Vagina (tissue), 2 donors: ENCODE measurements around the gene ALKBH1. TPM values are rescaled to one million over a fixed set of nuclear protein-coding genes. Genes with fewer than 3 reads are reported as not detected.
A peak's percentile ranks its signal among the peaks of the same experiment; 100 is the strongest.
"Not testable (repeated sequence)": the region's sequence is repeated elsewhere in the genome, so short reads cannot be mapped to it uniquely, and the experiment has no call there.

Experiments used
- DNase-seq, 2 donors: peaks; one replicate each; pipeline ENCODE4 v3.0.0-alpha.2; 2017; ENCODE audit errors: extremely low spot score in 2 of 2
- H3K27ac ChIP-seq: fragments of 200-600 bp; sonication (generic); one replicate; pipeline ENCODE4 v1.5.1; 2019
- H3K27me3 ChIP-seq: fragments of 200-600 bp; sonication (generic); one replicate; pipeline ENCODE4 v1.5.1; 2019
- H3K36me3 ChIP-seq, 2 donors: fragments of 200-600 bp; sonication (generic); one replicate each; pipeline ENCODE4 v1.5.1; 2017 to 2019
- H3K4me1 ChIP-seq: fragments of 200-600 bp; sonication (generic); one replicate; pipeline ENCODE4 v1.5.1; 2019
- H3K4me3 ChIP-seq, 2 donors: fragments of 200-600 bp; sonication (generic); 1 replicate in 1 of 2; 2 replicates in 1 of 2; pipeline ENCODE4 v1.5.1; 2016 to 2019
- H3K9me3 ChIP-seq: fragments of 200-600 bp; sonication (generic); one replicate; pipeline ENCODE4 v1.5.1; 2019
- POLR2A ChIP-seq, 2 donors: fragments of 450-650 bp; IDR thresholded peaks; one replicate each; pipeline ENCODE4 v1.6.1; 2017; ENCODE audit warnings: antibody characterized with exemption in 2 of 2, mild to moderate bottlenecking in 2 of 2, moderate library complexity in 2 of 2
- POLR2AphosphoS5 ChIP-seq, 2 donors: sonication (generic); formaldehyde crosslinking; IDR thresholded peaks; one replicate each; pipeline ENCODE4 v1.9.0; 2017; ENCODE audit warnings: antibody characterized with exemption in 2 of 2, mild to moderate bottlenecking in 2 of 2, low read depth in 1 of 2; ENCODE audit not compliant: insufficient read depth in 1 of 2
- intact Hi-C: fragments of 100-400 bp; cut with DNase I; formaldehyde crosslinking; loops from one replicate; pipeline ENCODE4 v1.15.1; 2023
- small RNA-seq: library from RNA; depleted of rRNA; stranded (forward); fragments of <200 nt; gene quantifications from one replicate; pipeline ENCODE3, GENCODE V24; 2016
- total RNA-seq: library from RNA; depleted of rRNA; stranded (reverse); fragments of >200 nt; gene quantifications from one replicate; pipeline ENCODE4 v1.2.3, GENCODE V29; 2016
- TF ChIP-seq, protein P1 (sequence below), 3 experiments: fragments of 450-650 bp in 2 of 3; fragments of 200-600 bp in 1 of 3; sonication (generic) in 1 of 3; IDR thresholded peaks; one replicate each; pipeline ENCODE4 v1.5.1; 2017 to 2019; ENCODE audit warnings: antibody characterized with exemption in 3 of 3, mild to moderate bottlenecking in 2 of 3, moderate library complexity in 2 of 3

The ALKBH1 gene
- total RNA-seq, 1 donor from 2014 or later, result 8.3 TPM

DNA sequence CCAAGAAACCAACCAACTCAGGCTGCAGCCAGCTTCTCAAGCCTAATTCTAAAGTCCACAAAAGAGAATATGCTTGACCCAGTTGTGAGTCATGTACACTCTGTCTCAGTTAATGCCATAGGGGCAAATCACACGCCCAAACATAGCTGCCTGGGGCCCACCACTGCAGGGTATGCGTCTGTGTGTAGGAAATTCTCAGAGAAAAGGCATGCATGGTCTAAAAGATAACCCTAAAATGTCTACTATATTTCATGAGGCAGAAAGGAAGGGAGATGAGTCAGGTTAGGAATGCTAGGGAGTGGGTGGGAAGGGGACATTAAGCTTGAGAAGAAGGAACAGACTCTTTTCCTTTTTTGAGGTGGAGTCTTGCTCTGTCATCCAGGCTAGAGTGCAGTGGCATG lies 69.1 kb downstream of the ALKBH1 start:
- no peaks in the 10 kb centered on the region for H3K9me3 ChIP-seq
- intact Hi-C loops, result no loop called here
- H3K27me3 ChIP-seq, result no peaks in the 10 kb centered on the region
- no peaks in the 10 kb centered on the region for H3K36me3 ChIP-seq
- peaks cover 11% of the 10 kb centered on the region for H3K4me1 ChIP-seq
- H3K4me3 ChIP-seq, result no peak overlapping the region
- no peak overlapping the region for H3K27ac ChIP-seq
- TF ChIP-seq, protein P1, sequence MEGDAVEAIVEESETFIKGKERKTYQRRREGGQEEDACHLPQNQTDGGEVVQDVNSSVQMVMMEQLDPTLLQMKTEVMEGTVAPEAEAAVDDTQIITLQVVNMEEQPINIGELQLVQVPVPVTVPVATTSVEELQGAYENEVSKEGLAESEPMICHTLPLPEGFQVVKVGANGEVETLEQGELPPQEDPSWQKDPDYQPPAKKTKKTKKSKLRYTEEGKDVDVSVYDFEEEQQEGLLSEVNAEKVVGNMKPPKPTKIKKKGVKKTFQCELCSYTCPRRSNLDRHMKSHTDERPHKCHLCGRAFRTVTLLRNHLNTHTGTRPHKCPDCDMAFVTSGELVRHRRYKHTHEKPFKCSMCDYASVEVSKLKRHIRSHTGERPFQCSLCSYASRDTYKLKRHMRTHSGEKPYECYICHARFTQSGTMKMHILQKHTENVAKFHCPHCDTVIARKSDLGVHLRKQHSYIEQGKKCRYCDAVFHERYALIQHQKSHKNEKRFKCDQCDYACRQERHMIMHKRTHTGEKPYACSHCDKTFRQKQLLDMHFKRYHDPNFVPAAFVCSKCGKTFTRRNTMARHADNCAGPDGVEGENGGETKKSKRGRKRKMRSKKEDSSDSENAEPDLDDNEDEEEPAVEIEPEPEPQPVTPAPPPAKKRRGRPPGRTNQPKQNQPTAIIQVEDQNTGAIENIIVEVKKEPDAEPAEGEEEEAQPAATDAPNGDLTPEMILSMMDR (IDR thresholded peaks at IDR 0.05), result no peak
- no peak for TF ChIP-seq POLR2A (IDR thresholded peaks at IDR 0.05)
- TF ChIP-seq POLR2AphosphoS5 (IDR thresholded peaks at IDR 0.05; ENCODE audit: insufficient read depth in 1 of 2, low read depth in 1 of 2), result no peak
- no peak for DNase-seq

DNA sequence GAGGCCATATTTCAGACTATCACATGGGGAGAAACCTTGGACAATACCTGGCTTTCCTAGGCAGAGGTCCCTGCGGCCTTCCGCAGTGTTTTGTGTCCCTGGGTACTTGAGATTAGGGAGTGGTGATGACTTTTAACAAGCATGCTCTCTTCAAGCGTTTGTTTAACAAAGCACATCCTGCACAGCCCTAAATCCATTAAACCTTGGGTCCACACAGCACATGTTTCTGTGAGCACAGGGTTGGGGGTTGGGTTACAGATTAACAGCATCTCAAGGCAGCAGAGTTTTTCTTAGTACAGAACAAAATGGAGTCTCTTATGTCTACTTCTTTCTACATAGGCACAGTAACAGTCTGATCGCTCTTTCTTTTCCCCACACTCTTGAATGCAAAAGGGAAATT lies 72.0 kb downstream of the ALKBH1 start:
- H3K27me3 ChIP-seq, H3K9me3 ChIP-seq, H3K4me3 ChIP-seq, H3K4me1 ChIP-seq, DNase-seq, H3K36me3 ChIP-seq, intact Hi-C loops, H3K27ac ChIP-seq: not testable (repeated sequence)

GRCh38 chr14:77635466-77635865 lies 72.4 kb downstream of the ALKBH1 start:
- DNase-seq, H3K4me1 ChIP-seq, H3K9me3 ChIP-seq, intact Hi-C loops, H3K36me3 ChIP-seq, H3K4me3 ChIP-seq, H3K27me3 ChIP-seq, H3K27ac ChIP-seq: not testable (repeated sequence)

- no peak overlapping the region for H3K4me3 ChIP-seq
- H3K27me3 ChIP-seq, result no peaks in the 10 kb centered on the region
- no peaks in the 10 kb centered on the region for H3K36me3 ChIP-seq
- no peak overlapping the region for H3K27ac ChIP-seq
- H3K4me1 ChIP-seq, result no peaks in the 10 kb centered on the region
- intact Hi-C loops, result no loop called here
- H3K9me3 ChIP-seq, result no peaks in the 10 kb centered on the region
- TF ChIP-seq, protein P1 (IDR thresholded peaks at IDR 0.05), result no peak
- no peak for TF ChIP-seq POLR2A (IDR thresholded peaks at IDR 0.05)
- no peak for TF ChIP-seq POLR2AphosphoS5 (IDR thresholded peaks at IDR 0.05; ENCODE audit: insufficient read depth in 1 of 2, low read depth in 1 of 2)
- DNase-seq, result peak in 1 of 2 donors; percentile 67
Observed at GRCh38 chr14:77630111-77630510, 77.7 kb downstream of the ALKBH1 start.

DNA sequence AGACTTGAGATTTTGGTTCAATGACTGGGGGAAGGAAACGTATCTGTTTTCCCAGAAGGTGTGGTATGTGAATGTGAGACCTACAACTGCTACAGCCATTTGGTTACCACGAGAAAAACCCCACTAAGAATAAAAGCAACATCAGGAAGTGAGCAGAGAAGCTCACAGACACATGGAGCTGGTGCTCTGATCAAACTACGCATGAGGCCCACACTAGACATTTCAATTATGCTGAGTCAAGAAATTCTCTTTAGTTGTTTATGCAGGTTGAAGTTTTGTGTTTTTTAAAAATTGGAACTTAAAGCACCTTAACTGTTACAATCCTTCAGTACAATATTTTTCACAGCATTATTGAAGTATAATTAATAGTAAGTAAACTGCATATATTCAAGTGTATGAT lies 82.5 kb downstream of the ALKBH1 start:
- intact Hi-C loops, result no loop called here
- no peak overlapping the region for H3K4me3 ChIP-seq
- no peaks in the 10 kb centered on the region for H3K27me3 ChIP-seq
- DNase-seq, result no peak
- H3K36me3 ChIP-seq, result no peaks in the 10 kb centered on the region
- H3K4me1 ChIP-seq, result no peaks in the 10 kb centered on the region
- TF ChIP-seq, protein P1 (IDR thresholded peaks at IDR 0.05), result no peak
- no peak for TF ChIP-seq POLR2AphosphoS5 (IDR thresholded peaks at IDR 0.05; ENCODE audit: insufficient read depth in 1 of 2, low read depth in 1 of 2)
- TF ChIP-seq POLR2A (IDR thresholded peaks at IDR 0.05), result no peak
- no peaks in the 10 kb centered on the region for H3K9me3 ChIP-seq
- no peak overlapping the region for H3K27ac ChIP-seq

- peak in 1 of 2 donors; percentile 49 for DNase-seq
- intact Hi-C loops, result no loop called here
- H3K9me3 ChIP-seq, result no peaks in the 10 kb centered on the region
- no peaks in the 10 kb centered on the region for H3K4me1 ChIP-seq
- TF ChIP-seq POLR2AphosphoS5 (IDR thresholded peaks at IDR 0.05; ENCODE audit: insufficient read depth in 1 of 2, low read depth in 1 of 2) (no peak), POLR2A (IDR thresholded peaks at IDR 0.05) (no peak)
- TF ChIP-seq, protein P1 (IDR thresholded peaks at IDR 0.05), result no peak
- H3K27me3 ChIP-seq, result no peaks in the 10 kb centered on the region
- H3K36me3 ChIP-seq, result no peaks in the 10 kb centered on the region
- H3K4me3 ChIP-seq, result no peak overlapping the region
- no peak overlapping the region for H3K27ac ChIP-seq
Observed at GRCh38 chr14:77623201-77623600, 84.6 kb downstream of the ALKBH1 start.

Small RNA genes within 50 kb of the gene (small RNA-seq; reads per million reads assigned to genes)
- not detected for gene COX6CP11

Other genes starting within 250 kb of the ALKBH1 start
- gene AHSA1, start 249.9 kb downstream of the ALKBH1 start, total RNA-seq, result 85.9 TPM
- 3.9 TPM for gene ISM2, start 209.2 kb downstream of the ALKBH1 start, total RNA-seq
- gene SPTLC2, start 91.4 kb downstream of the ALKBH1 start, total RNA-seq, result 23.1 TPM
- gene SLIRP, start 80 bp upstream of the ALKBH1 start, total RNA-seq, result 90.1 TPM
- gene SNW1, start 53.1 kb upstream of the ALKBH1 start, total RNA-seq, result 36.8 TPM
- 10.8 TPM for gene ADCK1, start 92.1 kb upstream of the ALKBH1 start, total RNA-seq